Osteocyte (in vitro differentiated cells): ENCODE results near the gene NSG2. TPM values are rescaled to one million over a fixed set of nuclear protein-coding genes. Genes with fewer than 3 reads are reported as not detected.

Source experiments
- DNase-seq: peaks from one replicate; pipeline ENCODE4 v3.0.0; 2021; ENCODE audit warnings: mixed read lengths; ENCODE audit not compliant: unreplicated experiment; ENCODE audit errors: extremely low spot score
- H3K27ac Mint-ChIP-seq: one replicate; pipeline ENCODE4 v1.8.0; 2021; ENCODE audit warnings: mild to moderate bottlenecking, mixed read lengths; ENCODE audit not compliant: unreplicated experiment
- H3K27me3 Mint-ChIP-seq: one replicate; pipeline ENCODE4 v1.8.0; 2021; ENCODE audit warnings: mixed read lengths; ENCODE audit not compliant: unreplicated experiment
- H3K36me3 Mint-ChIP-seq: one replicate; pipeline ENCODE4 v1.8.0; 2021; ENCODE audit warnings: mixed read lengths; ENCODE audit not compliant: unreplicated experiment
- H3K4me1 Mint-ChIP-seq: one replicate; pipeline ENCODE4 v1.8.0; 2021; ENCODE audit warnings: mixed read lengths; ENCODE audit not compliant: unreplicated experiment
- H3K4me3 Mint-ChIP-seq: one replicate; pipeline ENCODE4 v1.8.0; 2021; ENCODE audit warnings: mild to moderate bottlenecking, moderate library complexity, mixed read lengths; ENCODE audit not compliant: unreplicated experiment
- H3K9me3 Mint-ChIP-seq: one replicate; pipeline ENCODE4 v1.8.0; 2021; ENCODE audit warnings: mixed read lengths; ENCODE audit not compliant: unreplicated experiment
- total RNA-seq: library from RNA; stranded (reverse); gene quantifications from 2 replicates; pipeline ENCODE4 v1.2.1, GENCODE V29; 2021
- TF ChIP-seq, protein P1 (sequence below): fragments of 200-600 bp; sonication (generic); IDR thresholded peaks from 2 replicates; pipeline ENCODE4 v1.5.0; 2021; ENCODE audit warnings: antibody characterized with exemption, mild to moderate bottlenecking, moderate library complexity

NSG2 gene
- total RNA-seq, 1 donor from 2014 or later: not detected

DNA sequence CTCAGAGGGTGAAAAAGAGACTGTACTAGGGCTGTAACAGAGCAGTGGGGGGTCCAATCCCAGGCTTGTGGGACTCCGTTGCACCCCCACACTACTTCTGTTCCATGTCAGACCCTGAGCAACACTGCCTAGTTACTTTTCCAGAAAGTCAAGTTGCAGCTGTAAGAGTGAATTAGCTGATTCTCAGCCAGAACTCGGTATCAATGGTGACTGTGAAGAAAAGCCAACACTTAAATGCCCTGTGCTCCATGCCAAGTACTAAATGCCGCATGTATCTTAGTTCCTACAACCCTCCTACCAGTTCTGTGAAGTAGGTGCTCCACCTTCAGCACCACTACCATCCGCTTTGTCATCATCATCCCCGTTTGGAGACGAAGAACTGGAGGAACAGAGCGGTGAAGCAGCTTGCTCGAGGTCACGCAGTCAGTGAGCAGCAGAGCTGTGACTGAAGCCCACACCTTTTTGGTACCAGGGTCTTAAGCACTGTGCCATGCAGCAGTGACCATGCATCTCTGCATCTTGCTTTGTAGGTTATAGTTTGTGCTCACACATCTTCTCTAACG, 64.3 kb downstream of the NSG2 start:
- no peak overlapping the region for H3K4me3 Mint-ChIP-seq
- DNase-seq: no peak
- TF ChIP-seq, protein P1, sequence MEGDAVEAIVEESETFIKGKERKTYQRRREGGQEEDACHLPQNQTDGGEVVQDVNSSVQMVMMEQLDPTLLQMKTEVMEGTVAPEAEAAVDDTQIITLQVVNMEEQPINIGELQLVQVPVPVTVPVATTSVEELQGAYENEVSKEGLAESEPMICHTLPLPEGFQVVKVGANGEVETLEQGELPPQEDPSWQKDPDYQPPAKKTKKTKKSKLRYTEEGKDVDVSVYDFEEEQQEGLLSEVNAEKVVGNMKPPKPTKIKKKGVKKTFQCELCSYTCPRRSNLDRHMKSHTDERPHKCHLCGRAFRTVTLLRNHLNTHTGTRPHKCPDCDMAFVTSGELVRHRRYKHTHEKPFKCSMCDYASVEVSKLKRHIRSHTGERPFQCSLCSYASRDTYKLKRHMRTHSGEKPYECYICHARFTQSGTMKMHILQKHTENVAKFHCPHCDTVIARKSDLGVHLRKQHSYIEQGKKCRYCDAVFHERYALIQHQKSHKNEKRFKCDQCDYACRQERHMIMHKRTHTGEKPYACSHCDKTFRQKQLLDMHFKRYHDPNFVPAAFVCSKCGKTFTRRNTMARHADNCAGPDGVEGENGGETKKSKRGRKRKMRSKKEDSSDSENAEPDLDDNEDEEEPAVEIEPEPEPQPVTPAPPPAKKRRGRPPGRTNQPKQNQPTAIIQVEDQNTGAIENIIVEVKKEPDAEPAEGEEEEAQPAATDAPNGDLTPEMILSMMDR: no peak
- no peak overlapping the region for H3K27ac Mint-ChIP-seq
- no peaks in the 10 kb centered on the region for H3K4me1 Mint-ChIP-seq
- no peaks in the 10 kb centered on the region for H3K9me3 Mint-ChIP-seq
- peaks cover 2% of the 10 kb centered on the region for H3K27me3 Mint-ChIP-seq
- H3K36me3 Mint-ChIP-seq: no peaks in the 10 kb centered on the region

DNA sequence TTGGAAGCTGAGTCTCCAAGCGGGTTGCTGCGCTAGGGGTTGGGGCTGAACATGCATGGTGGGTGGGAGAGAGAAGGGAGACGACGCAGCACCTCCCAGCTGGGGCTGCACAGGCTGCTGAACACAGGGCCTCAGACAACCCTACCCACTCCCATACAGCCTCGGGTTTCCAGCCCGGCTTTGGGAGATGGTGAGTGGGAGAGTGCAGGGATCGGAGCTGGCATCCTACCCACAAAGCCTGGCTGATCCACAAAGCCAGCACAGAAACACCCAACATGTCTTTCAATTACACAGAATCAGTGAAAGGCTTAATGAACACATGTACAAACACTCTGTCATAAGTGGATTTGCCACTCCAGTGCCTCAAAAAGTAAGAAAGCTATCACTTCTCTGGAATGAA, 64.8 kb downstream of the NSG2 start:
- no peaks in the 10 kb centered on the region for H3K4me1 Mint-ChIP-seq
- H3K27me3 Mint-ChIP-seq: peaks cover 2% of the 10 kb centered on the region
- DNase-seq: no peak
- H3K27ac Mint-ChIP-seq: no peak overlapping the region
- H3K4me3 Mint-ChIP-seq: no peak overlapping the region
- H3K9me3 Mint-ChIP-seq: no peaks in the 10 kb centered on the region
- H3K36me3 Mint-ChIP-seq: no peaks in the 10 kb centered on the region
- TF ChIP-seq, protein P1: no peak

GRCh38 chr5:174111287-174111973, 65.9 kb downstream of the NSG2 start:
- Mint-ChIP-seq H3K27me3 (peaks cover 2% of the 10 kb centered on the region), H3K27ac (no peak overlapping the region), H3K36me3 (no peaks in the 10 kb centered on the region), H3K4me3 (no peak overlapping the region), H3K9me3 (no peaks in the 10 kb centered on the region), H3K4me1 (no peaks in the 10 kb centered on the region)
- DNase-seq: no peak
- TF ChIP-seq, protein P1: no peak

DNA sequence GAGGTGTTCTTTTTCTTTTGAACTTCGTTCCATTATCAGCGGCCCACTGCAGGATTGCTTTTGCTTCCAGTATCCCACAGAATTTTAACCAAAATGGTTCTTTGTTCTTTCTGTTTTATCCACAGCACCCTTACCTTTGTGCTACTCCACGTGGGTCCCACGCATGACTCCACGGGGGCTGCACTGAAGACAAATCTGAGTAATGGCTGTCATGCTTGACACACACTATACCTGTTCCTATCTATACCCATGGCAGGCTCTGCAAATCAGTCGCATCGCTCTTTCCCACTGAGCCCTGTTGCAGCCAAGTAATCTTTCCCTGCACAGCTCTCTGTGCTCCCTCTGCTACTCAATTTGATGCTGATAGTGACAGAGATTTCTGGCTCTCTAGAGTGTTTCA, 69.7 kb downstream of the NSG2 start:
- peaks cover 2% of the 10 kb centered on the region for H3K27me3 Mint-ChIP-seq
- no peak overlapping the region for H3K4me3 Mint-ChIP-seq
- no peak for DNase-seq
- no peak overlapping the region for H3K27ac Mint-ChIP-seq
- TF ChIP-seq, protein P1: no peak
- H3K9me3 Mint-ChIP-seq: no peaks in the 10 kb centered on the region
- H3K4me1 Mint-ChIP-seq: no peaks in the 10 kb centered on the region
- no peaks in the 10 kb centered on the region for H3K36me3 Mint-ChIP-seq

DNA sequence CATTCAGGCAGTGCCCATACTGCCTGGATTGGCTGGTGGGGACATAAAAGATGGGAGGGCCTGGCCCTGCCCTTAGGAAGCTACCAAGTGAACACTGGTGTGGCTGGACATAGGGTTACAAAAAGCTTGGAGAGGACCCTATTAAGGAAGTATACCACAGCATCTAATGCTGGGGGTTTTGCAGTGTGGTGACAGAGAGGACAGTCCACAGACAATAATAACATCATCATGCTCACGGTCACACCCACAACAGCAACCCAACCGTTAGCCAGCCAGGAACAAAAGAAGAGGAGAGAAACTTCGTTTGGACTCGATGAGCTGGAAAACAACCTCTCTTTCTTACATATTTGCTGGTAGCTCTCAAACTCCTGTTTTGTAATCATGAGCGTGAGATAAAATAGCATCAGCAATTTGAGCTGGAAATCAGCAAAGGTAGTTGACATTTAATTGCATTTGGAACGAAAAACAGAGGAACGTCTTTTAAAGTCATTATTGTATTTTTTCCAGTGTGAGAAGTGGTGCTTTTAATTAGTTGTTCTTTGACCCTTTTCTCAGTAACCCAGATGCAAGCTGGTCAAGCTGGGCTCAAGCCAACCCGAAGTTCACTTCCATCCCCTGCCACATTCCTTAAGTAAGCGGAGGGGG, 73.4 kb downstream of the NSG2 start:
- Mint-ChIP-seq H3K4me3 (no peak overlapping the region), H3K27me3 (no peaks in the 10 kb centered on the region), H3K4me1 (no peaks in the 10 kb centered on the region), H3K27ac (no peak overlapping the region), H3K36me3 (no peaks in the 10 kb centered on the region), H3K9me3 (no peaks in the 10 kb centered on the region)
- TF ChIP-seq, protein P1: no peak
- DNase-seq: no peak
